Stimulated activated effector memory CD8-positive, alpha-beta T cell treated with anti-CD3 and anti-CD28 coated beads, Interleukin-12 subunit alpha, Interleukin-12 subunit beta, amount 100 ng/mL, for 72 hours (primary cell): ENCODE results near the gene MSX2.
"Not testable (repeated sequence)": the region's sequence is repeated elsewhere in the genome, so short reads cannot be mapped to it uniquely, and the experiment has no call there.

Experiments used
- ATAC-seq: fragments of 150-1000 bp; cut with Tn5 transposase; 2 replicates; pipeline ENCODE4 v1.10.0; 2021
- DNase-seq, 2 donors: peaks; one replicate each; pipeline ENCODE4 v3.0.0; 2021 to 2022; ENCODE audit warnings: low spot score in 2 of 2
- H3K27ac Mint-ChIP-seq: one replicate; pipeline ENCODE4 v1.8.0; 2022; ENCODE audit warnings: mild to moderate bottlenecking, mixed read lengths
- H3K36me3 Mint-ChIP-seq: one replicate; pipeline ENCODE4 v1.8.0; 2022; ENCODE audit warnings: mild to moderate bottlenecking, mixed read lengths
- H3K4me1 Mint-ChIP-seq: one replicate; pipeline ENCODE4 v1.8.0; 2022; ENCODE audit warnings: mixed read lengths
- H3K4me3 Mint-ChIP-seq: one replicate; pipeline ENCODE4 v1.8.0; 2022; ENCODE audit warnings: mild to moderate bottlenecking, mixed read lengths
- H3K9me3 Mint-ChIP-seq: one replicate; pipeline ENCODE4 v1.8.0; 2022; ENCODE audit warnings: mixed read lengths

The MSX2 gene

GRCh38 chr5:174736331-174736721 is 11.9 kb downstream of the MSX2 start:
- H3K27ac Mint-ChIP-seq, result no peak overlapping the region
- peaks cover 5% of the 10 kb centered on the region for H3K9me3 Mint-ChIP-seq
- peaks cover 6% of the 10 kb centered on the region for H3K4me1 Mint-ChIP-seq
- no peak overlapping the region for H3K4me3 Mint-ChIP-seq
- DNase-seq (no peak), ATAC-seq (no peak)
- no peaks in the 10 kb centered on the region for H3K36me3 Mint-ChIP-seq

GRCh38 chr5:174736777-174737176 is 12.4 kb downstream of the MSX2 start:
- H3K36me3 Mint-ChIP-seq, result no peaks in the 10 kb centered on the region
- peaks cover 6% of the 10 kb centered on the region for H3K4me1 Mint-ChIP-seq
- no peak for DNase-seq
- no peak overlapping the region for H3K27ac Mint-ChIP-seq
- no peak overlapping the region for H3K4me3 Mint-ChIP-seq
- peaks cover 7% of the 10 kb centered on the region for H3K9me3 Mint-ChIP-seq
- ATAC-seq, result no peak

GRCh38 chr5:174737330-174737729 is 12.9 kb downstream of the MSX2 start:
- DNase-seq, result no peak
- peaks cover 7% of the 10 kb centered on the region for H3K9me3 Mint-ChIP-seq
- no peak overlapping the region for H3K4me3 Mint-ChIP-seq
- ATAC-seq, result no peak
- no peak overlapping the region for H3K27ac Mint-ChIP-seq
- H3K36me3 Mint-ChIP-seq, result no peaks in the 10 kb centered on the region
- H3K4me1 Mint-ChIP-seq, result peaks cover 6% of the 10 kb centered on the region

GRCh38 chr5:174741352-174741751 is 17.0 kb downstream of the MSX2 start:
- peaks cover 6% of the 10 kb centered on the region for H3K9me3 Mint-ChIP-seq
- DNase-seq, result no peak
- H3K4me3 Mint-ChIP-seq, result no peak overlapping the region
- H3K27ac Mint-ChIP-seq, result no peak overlapping the region
- ATAC-seq, result no peak
- no peaks in the 10 kb centered on the region for H3K36me3 Mint-ChIP-seq
- no peaks in the 10 kb centered on the region for H3K4me1 Mint-ChIP-seq

- no peak overlapping the region for H3K4me3 Mint-ChIP-seq
- H3K9me3 Mint-ChIP-seq, result peaks cover 5% of the 10 kb centered on the region
- H3K36me3 Mint-ChIP-seq, result no peaks in the 10 kb centered on the region
- DNase-seq, result no peak
- H3K4me1 Mint-ChIP-seq, result no peaks in the 10 kb centered on the region
- ATAC-seq, result no peak
- H3K27ac Mint-ChIP-seq, result no peak overlapping the region
Measured at GRCh38 chr5:174744896-174745295, 20.5 kb downstream of the MSX2 start.

- H3K9me3 Mint-ChIP-seq, result peaks cover 5% of the 10 kb centered on the region
- DNase-seq (no peak), ATAC-seq (no peak)
- no peak overlapping the region for H3K4me3 Mint-ChIP-seq
- no peaks in the 10 kb centered on the region for H3K4me1 Mint-ChIP-seq
- no peak overlapping the region for H3K27ac Mint-ChIP-seq
- H3K36me3 Mint-ChIP-seq, result no peaks in the 10 kb centered on the region
Measured at GRCh38 chr5:174745590-174746103, 21.3 kb downstream of the MSX2 start.

- H3K4me3 Mint-ChIP-seq, result no peak overlapping the region
- ATAC-seq (no peak), DNase-seq (no peak)
- H3K4me1 Mint-ChIP-seq, result no peaks in the 10 kb centered on the region
- no peaks in the 10 kb centered on the region for H3K36me3 Mint-ChIP-seq
- H3K9me3 Mint-ChIP-seq, result no peaks in the 10 kb centered on the region
- H3K27ac Mint-ChIP-seq, result no peak overlapping the region
Measured at GRCh38 chr5:174750711-174751110, 26.3 kb downstream of the MSX2 start.

GRCh38 chr5:174751154-174752000 is 27.0 kb downstream of the MSX2 start:
- Mint-ChIP-seq H3K36me3 (no peaks in the 10 kb centered on the region), H3K27ac (no peak overlapping the region), H3K4me1 (no peaks in the 10 kb centered on the region), H3K4me3 (no peak overlapping the region), H3K9me3 (no peaks in the 10 kb centered on the region)
- no peak for ATAC-seq
- no peak for DNase-seq

- Mint-ChIP-seq H3K4me1 (no peaks in the 10 kb centered on the region), H3K9me3 (no peaks in the 10 kb centered on the region), H3K36me3 (no peaks in the 10 kb centered on the region), H3K27ac (no peak overlapping the region), H3K4me3 (no peak overlapping the region)
- ATAC-seq, result no peak
- DNase-seq, result no peak
Measured at GRCh38 chr5:174752121-174752520, 27.7 kb downstream of the MSX2 start.

GRCh38 chr5:174755106-174755505 is 30.7 kb downstream of the MSX2 start:
- ATAC-seq (no peak), DNase-seq (no peak)
- H3K27ac Mint-ChIP-seq, result no peak overlapping the region
- no peaks in the 10 kb centered on the region for H3K36me3 Mint-ChIP-seq
- no peaks in the 10 kb centered on the region for H3K9me3 Mint-ChIP-seq
- H3K4me3 Mint-ChIP-seq, result no peak overlapping the region
- H3K4me1 Mint-ChIP-seq, result no peaks in the 10 kb centered on the region

GRCh38 chr5:174759091-174759490 is 34.7 kb downstream of the MSX2 start:
- Mint-ChIP-seq H3K36me3 (no peaks in the 10 kb centered on the region), H3K9me3 (no peaks in the 10 kb centered on the region), H3K4me1 (no peaks in the 10 kb centered on the region), H3K4me3 (no peak overlapping the region), H3K27ac (no peak overlapping the region)
- no peak for DNase-seq
- ATAC-seq, result no peak

GRCh38 chr5:174760721-174761120 is 36.3 kb downstream of the MSX2 start:
- Mint-ChIP-seq H3K36me3 (no peaks in the 10 kb centered on the region), H3K4me3 (no peak overlapping the region), H3K9me3 (peaks cover 1% of the 10 kb centered on the region), H3K27ac (no peak overlapping the region), H3K4me1 (no peaks in the 10 kb centered on the region)
- DNase-seq (no peak), ATAC-seq (no peak)

GRCh38 chr5:174761341-174761740 is 37.0 kb downstream of the MSX2 start:
- H3K36me3 Mint-ChIP-seq, H3K9me3 Mint-ChIP-seq, H3K27ac Mint-ChIP-seq, H3K4me3 Mint-ChIP-seq, H3K4me1 Mint-ChIP-seq, DNase-seq, ATAC-seq: not testable (repeated sequence)

GRCh38 chr5:174764309-174764708 is 39.9 kb downstream of the MSX2 start:
- peaks cover 7% of the 10 kb centered on the region for H3K9me3 Mint-ChIP-seq
- DNase-seq (no peak), ATAC-seq (no peak)
- H3K4me3 Mint-ChIP-seq, result no peak overlapping the region
- no peak overlapping the region for H3K27ac Mint-ChIP-seq
- no peaks in the 10 kb centered on the region for H3K36me3 Mint-ChIP-seq
- no peaks in the 10 kb centered on the region for H3K4me1 Mint-ChIP-seq

- no peak overlapping the region for H3K27ac Mint-ChIP-seq
- no peak overlapping the region for H3K4me3 Mint-ChIP-seq
- H3K9me3 Mint-ChIP-seq, result peaks cover 7% of the 10 kb centered on the region
- H3K36me3 Mint-ChIP-seq, result no peaks in the 10 kb centered on the region
- no peaks in the 10 kb centered on the region for H3K4me1 Mint-ChIP-seq
- DNase-seq (no peak), ATAC-seq (no peak)
Measured at GRCh38 chr5:174765540-174765939, 41.2 kb downstream of the MSX2 start.

GRCh38 chr5:174767670-174768069 is 43.3 kb downstream of the MSX2 start:
- no peaks in the 10 kb centered on the region for H3K4me1 Mint-ChIP-seq
- DNase-seq (no peak), ATAC-seq (no peak)
- H3K4me3 Mint-ChIP-seq, result no peak overlapping the region
- H3K27ac Mint-ChIP-seq, result no peak overlapping the region
- no peaks in the 10 kb centered on the region for H3K36me3 Mint-ChIP-seq
- H3K9me3 Mint-ChIP-seq, result peaks cover 10% of the 10 kb centered on the region
